Naive B cell (primary cell): ENCODE measurements around the gene RIMKLA. TPM values are rescaled to one million over a fixed set of nuclear protein-coding genes. Genes with fewer than 3 reads are reported as not detected.

Experiments
- ATAC-seq, 2 donors: fragments of 150-1000 bp; cut with Tn5 transposase; 2 replicates each; pipeline ENCODE4 v1.10.0; 2021; ENCODE audit warnings: low read depth in 2 of 2, mild to moderate bottlenecking in 2 of 2, moderate library complexity in 2 of 2
- DNase-seq: peaks from one replicate; pipeline ENCODE4 v3.0.0; 2022
- H3K27ac Mint-ChIP-seq, 6 donors: one replicate each; pipeline ENCODE4 v1.8.0; 2020 to 2022; ENCODE audit warnings: mild to moderate bottlenecking in 6 of 6, mixed read lengths in 6 of 6, moderate library complexity in 5 of 6, inconsistent platforms in 2 of 6
- H3K27me3 Mint-ChIP-seq, 3 donors: one replicate each; pipeline ENCODE4 v1.8.0; 2021 to 2022; ENCODE audit warnings: mixed read lengths in 3 of 3, mild to moderate bottlenecking in 1 of 3
- H3K36me3 Mint-ChIP-seq, 2 donors: one replicate each; pipeline ENCODE4 v1.8.0; 2020 to 2022; ENCODE audit warnings: mixed read lengths in 2 of 2, inconsistent platforms in 1 of 2, mild to moderate bottlenecking in 1 of 2
- H3K4me1 Mint-ChIP-seq, 3 donors: one replicate each; pipeline ENCODE4 v1.8.0; 2020 to 2022; ENCODE audit warnings: mixed read lengths in 3 of 3, inconsistent platforms in 1 of 3, mild to moderate bottlenecking in 1 of 3, moderate library complexity in 1 of 3
- H3K4me3 Mint-ChIP-seq, 8 donors: one replicate each; pipeline ENCODE4 v1.8.0; 2020 to 2022; ENCODE audit warnings: mild to moderate bottlenecking in 8 of 8, mixed read lengths in 8 of 8, moderate library complexity in 8 of 8, inconsistent platforms in 2 of 8
- H3K9me3 Mint-ChIP-seq, 7 donors: one replicate each; pipeline ENCODE4 v1.8.0; 2020 to 2022; ENCODE audit warnings: mixed read lengths in 7 of 7, mild to moderate bottlenecking in 5 of 7, inconsistent platforms in 2 of 7, moderate library complexity in 1 of 7
- polyA plus RNA-seq, 6 donors: library from polyadenylated mRNA; unstranded; fragments of 300-500 nt; fragmentation: Illumina TruSeq; gene quantifications; one replicate each; pipeline ENCODE4 v1.2.3, GENCODE V29; 2021; ENCODE audit warnings: low read depth in 6 of 6

RIMKLA gene, protein sequence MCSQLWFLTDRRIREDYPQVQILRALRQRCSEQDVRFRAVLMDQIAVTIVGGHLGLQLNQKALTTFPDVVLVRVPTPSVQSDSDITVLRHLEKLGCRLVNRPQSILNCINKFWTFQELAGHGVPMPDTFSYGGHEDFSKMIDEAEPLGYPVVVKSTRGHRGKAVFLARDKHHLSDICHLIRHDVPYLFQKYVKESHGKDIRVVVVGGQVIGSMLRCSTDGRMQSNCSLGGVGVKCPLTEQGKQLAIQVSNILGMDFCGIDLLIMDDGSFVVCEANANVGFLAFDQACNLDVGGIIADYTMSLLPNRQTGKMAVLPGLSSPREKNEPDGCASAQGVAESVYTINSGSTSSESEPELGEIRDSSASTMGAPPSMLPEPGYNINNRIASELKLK
- polyA plus RNA-seq: under 1 TPM in 2 of 6 donors, not detected in 4; 0.15 to 0.19 TPM

DNA sequence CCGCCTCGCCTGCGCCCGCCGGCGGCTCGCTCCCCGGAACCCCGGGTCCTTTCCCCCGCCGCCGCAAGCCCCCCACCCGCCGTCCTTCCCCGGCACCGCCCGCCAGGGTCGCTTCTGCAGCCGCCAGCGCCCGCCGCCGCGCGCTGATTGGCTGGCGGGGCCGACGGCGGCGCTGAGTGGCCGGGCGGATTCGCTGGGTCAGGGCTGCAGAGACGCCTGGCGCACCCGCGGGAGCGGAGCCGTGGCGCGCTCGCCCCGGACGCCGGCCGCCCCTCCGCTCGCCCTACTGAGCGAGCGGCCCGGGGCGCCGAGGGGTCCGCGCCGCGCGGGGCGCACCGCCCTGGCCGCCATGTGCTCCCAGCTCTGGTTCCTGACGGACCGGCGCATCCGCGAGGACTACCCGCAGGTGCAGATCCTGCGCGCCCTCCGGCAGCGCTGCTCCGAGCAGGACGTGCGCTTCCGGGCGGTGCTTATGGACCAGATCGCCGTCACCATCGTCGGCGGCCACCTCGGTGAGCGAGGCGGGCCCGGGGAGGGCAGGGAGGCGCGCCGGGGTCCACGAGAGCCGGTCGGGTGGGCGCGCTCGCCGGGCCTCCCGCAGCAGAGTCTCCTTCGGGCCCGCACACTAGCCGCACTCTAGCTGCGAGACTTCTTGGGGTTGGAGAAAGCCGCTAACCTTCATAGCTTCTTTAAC is at the start of gene RIMKLA:
RIMKLA (plus strand) TSS at position 207 of the 694 bp plus-strand sequence; CDS start at position 350, 143 bp downstream.
- peak within 1 kb of the TSS; percentile 68 to 89 (median 85) for H3K4me3 Mint-ChIP-seq
- DNase-seq: peak; percentile 25
- peaks cover 0 to 11% (median 6%) of the 10 kb centered on the region in 3 donors for H3K4me1 Mint-ChIP-seq
- peak; percentile 65 to 68 for ATAC-seq
- H3K36me3 Mint-ChIP-seq: no peaks in the 10 kb centered on the region
- peaks cover 46 to 55% (median 54%) of the 10 kb centered on the region in 3 donors for H3K27me3 Mint-ChIP-seq
- no peaks in the 10 kb centered on the region for H3K9me3 Mint-ChIP-seq
- H3K27ac Mint-ChIP-seq: peak within 1 kb of the TSS in 1 of 6 donors; percentile 88

GRCh38 chr1:42332877-42333276 is 47.7 kb upstream of the RIMKLA start:
- Mint-ChIP-seq H3K27ac (peak overlapping the region in 1 of 6 donors; percentile 7), H3K36me3 (no peaks in the 10 kb centered on the region), H3K9me3 (no peaks in the 10 kb centered on the region), H3K4me1 (peaks cover 54 to 65% (median 58%) of the 10 kb centered on the region in 3 donors), H3K27me3 (no peaks in the 10 kb centered on the region), H3K4me3 (peak overlapping the region in 4 of 8 donors; percentile 74 to 96 (median 90))
- ATAC-seq (no peak), DNase-seq (no peak)

DNA sequence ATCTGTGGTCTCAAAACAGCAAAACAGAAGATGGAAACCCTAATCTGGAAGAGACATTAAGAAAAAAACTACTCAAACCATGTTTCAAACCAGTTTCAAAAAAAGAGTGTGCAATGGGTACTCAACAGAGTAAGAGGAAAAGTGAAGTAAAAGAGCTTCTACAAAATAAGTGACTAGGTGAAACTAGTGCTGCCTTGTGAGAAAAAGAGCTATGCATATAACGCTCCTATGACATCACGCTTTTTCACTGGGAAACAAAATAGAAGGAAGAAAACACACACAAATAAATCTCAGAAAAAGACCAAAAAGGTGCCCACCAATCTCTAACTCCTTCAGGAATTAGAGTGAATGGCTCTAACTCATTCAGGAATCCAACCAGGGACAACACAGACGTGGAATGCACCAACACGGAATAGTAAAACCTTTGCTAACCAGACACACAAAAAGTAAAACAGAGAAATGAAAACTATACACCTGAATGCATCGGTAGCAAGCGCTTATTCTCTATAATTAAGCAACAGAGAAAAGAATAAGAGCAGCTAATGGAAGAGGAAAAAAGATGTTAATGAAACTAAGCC is 46.8 kb upstream of the RIMKLA start:
- DNase-seq: no peak
- Mint-ChIP-seq H3K4me3 (peak overlapping the region; percentile 87 to 96 (median 93)), H3K9me3 (no peaks in the 10 kb centered on the region), H3K27me3 (no peaks in the 10 kb centered on the region), H3K36me3 (no peaks in the 10 kb centered on the region), H3K27ac (peak overlapping the region; percentile 91 to 97 (median 94)), H3K4me1 (peaks cover 54 to 65% (median 54%) of the 10 kb centered on the region in 3 donors)
- ATAC-seq: no peak

DNA sequence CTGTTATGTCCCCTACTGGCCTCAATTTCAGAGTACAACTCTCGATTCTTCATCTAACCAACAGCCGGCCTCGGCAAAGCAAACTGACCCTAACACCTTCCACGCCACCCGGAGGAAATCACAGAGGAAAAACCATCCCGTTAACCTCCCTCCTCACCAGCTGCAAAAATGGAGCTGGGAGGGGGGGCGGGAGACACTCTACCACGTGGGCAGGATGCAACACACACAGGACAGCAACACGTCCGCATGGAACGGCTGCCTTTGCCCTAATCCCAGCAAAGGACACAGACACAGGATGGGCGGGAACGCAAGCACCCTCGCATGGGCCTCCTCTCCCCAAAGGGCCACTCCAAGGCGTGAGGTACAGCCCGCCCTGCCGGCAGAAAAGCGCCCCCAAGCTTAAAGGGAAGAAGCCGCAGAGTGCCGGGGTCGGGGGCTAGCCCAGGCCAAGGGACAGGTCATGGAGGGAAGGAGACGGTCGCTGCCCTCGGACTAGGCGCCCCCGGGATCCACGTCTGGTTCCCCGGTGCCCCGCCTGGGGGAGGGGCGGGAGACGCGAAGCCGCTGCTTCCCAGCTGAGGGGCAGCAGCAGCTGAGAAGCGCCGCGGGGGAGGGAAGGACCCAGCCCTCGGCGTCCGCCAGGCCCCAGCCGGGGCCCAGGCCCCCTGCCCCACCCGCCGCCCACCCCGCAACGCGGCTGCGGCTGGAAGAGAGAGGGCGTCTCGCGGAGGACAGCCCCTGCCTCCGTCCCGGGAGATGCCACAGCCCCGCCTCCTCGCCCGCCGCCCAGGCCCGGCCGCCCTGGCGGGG is 46.1 kb upstream of the RIMKLA start:
- peak overlapping the region; percentile 87 to 96 (median 93) for H3K4me3 Mint-ChIP-seq
- no peaks in the 10 kb centered on the region for H3K36me3 Mint-ChIP-seq
- peak overlapping the region; percentile 91 to 97 (median 94) for H3K27ac Mint-ChIP-seq
- no peak for DNase-seq
- ATAC-seq: peak; percentile 51 to 52
- H3K27me3 Mint-ChIP-seq: no peaks in the 10 kb centered on the region
- peaks cover 48 to 61% (median 51%) of the 10 kb centered on the region in 3 donors for H3K4me1 Mint-ChIP-seq
- H3K9me3 Mint-ChIP-seq: no peaks in the 10 kb centered on the region

- Mint-ChIP-seq H3K4me3 (peak within 1 kb of the TSS; percentile 87 to 96 (median 94)), H3K4me1 (peaks cover 45 to 58% (median 47%) of the 10 kb centered on the region in 3 donors), H3K27ac (peak within 1 kb of the TSS; percentile 91 to 97 (median 94)), H3K9me3 (no peaks in the 10 kb centered on the region), H3K27me3 (no peaks in the 10 kb centered on the region), H3K36me3 (no peaks in the 10 kb centered on the region)
- DNase-seq: peak; percentile 88
- ATAC-seq: peak; percentile 90 to 94
These were observed 45.4 kb upstream of the RIMKLA start, which contains the start of gene FOXJ3 for GRCh38 chr1:42335050-42335808. Gene FOXJ3 (minus strand): TSS chr1:42335235. CDS start chr1:42311093, 24,142 bp downstream.

GRCh38 chr1:42335809-42336518 is 44.6 kb upstream of the RIMKLA start:
- H3K4me3 Mint-ChIP-seq: peak overlapping the region; percentile 87 to 96 (median 93)
- H3K27ac Mint-ChIP-seq: peak overlapping the region; percentile 86 to 94 (median 93)
- no peak for DNase-seq
- no peak for ATAC-seq
- no peaks in the 10 kb centered on the region for H3K27me3 Mint-ChIP-seq
- no peaks in the 10 kb centered on the region for H3K36me3 Mint-ChIP-seq
- H3K4me1 Mint-ChIP-seq: peaks cover 38 to 50% (median 44%) of the 10 kb centered on the region in 3 donors
- no peaks in the 10 kb centered on the region for H3K9me3 Mint-ChIP-seq

- no peak for DNase-seq
- H3K4me3 Mint-ChIP-seq: peak overlapping the region in 2 of 8 donors; percentile 19 to 23
- no peak overlapping the region for H3K27ac Mint-ChIP-seq
- H3K27me3 Mint-ChIP-seq: no peaks in the 10 kb centered on the region
- no peaks in the 10 kb centered on the region for H3K36me3 Mint-ChIP-seq
- H3K4me1 Mint-ChIP-seq: peaks cover 34 to 42% (median 41%) of the 10 kb centered on the region in 3 donors
- no peak for ATAC-seq
- no peaks in the 10 kb centered on the region for H3K9me3 Mint-ChIP-seq
These were observed 43.6 kb upstream of the RIMKLA start for GRCh38 chr1:42336978-42337377.

DNA sequence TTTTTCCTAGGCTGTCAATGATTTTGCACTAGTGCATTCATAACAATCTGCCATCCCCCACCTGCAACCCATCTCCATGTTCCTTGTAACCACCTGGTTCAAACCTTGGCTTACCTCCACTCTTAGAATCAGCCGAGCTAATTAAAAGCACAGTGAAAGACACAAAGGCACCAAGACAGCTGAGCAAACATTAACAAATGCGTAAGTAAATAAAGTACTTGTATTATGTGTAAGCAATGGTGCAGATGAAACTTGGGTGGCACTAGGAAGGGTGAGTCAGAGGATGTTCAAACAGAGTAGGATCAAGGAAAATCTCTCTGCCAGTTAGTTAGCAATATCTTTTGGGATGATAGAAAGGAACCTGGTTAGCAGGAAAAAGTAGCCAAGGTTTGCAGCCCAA is 40.5 kb upstream of the RIMKLA start:
- Mint-ChIP-seq H3K4me1 (peaks cover 12 to 18% (median 17%) of the 10 kb centered on the region in 3 donors), H3K4me3 (no peak overlapping the region), H3K36me3 (no peaks in the 10 kb centered on the region), H3K27me3 (peaks cover 0 to 2% (median under 1%) of the 10 kb centered on the region in 3 donors), H3K9me3 (no peaks in the 10 kb centered on the region), H3K27ac (no peak overlapping the region)
- DNase-seq (no peak), ATAC-seq (no peak)

- H3K4me3 Mint-ChIP-seq: no peak overlapping the region
- H3K36me3 Mint-ChIP-seq: no peaks in the 10 kb centered on the region
- H3K27ac Mint-ChIP-seq: no peak overlapping the region
- ATAC-seq (no peak), DNase-seq (no peak)
- H3K9me3 Mint-ChIP-seq: no peaks in the 10 kb centered on the region
- H3K4me1 Mint-ChIP-seq: peaks cover 8 to 14% (median 13%) of the 10 kb centered on the region in 3 donors
- H3K27me3 Mint-ChIP-seq: peaks cover 5 to 10% (median 9%) of the 10 kb centered on the region in 3 donors
These were observed 39.7 kb upstream of the RIMKLA start for GRCh38 chr1:42340901-42341300.

DNA sequence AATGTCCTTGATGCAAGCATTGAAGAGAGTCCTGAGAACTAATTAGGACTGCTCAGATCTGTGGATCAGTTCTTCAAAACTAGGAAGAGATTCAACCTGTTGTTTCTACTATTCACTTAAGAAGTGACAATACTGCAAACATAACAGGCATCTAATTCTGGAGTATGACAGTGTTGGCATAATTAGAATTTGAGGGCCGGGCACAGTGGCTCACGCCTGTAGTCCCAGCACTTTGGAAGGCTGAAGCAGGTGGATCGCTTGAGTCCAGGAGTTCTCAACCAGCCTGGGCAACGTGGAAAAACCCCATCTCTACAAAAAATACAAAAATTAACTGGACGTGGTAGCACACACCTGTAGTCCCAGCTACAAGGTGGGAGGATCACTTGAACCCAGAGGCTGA is 37.5 kb upstream of the RIMKLA start:
- Mint-ChIP-seq H3K4me1 (no peaks in the 10 kb centered on the region), H3K4me3 (no peak overlapping the region), H3K36me3 (no peaks in the 10 kb centered on the region), H3K27ac (peak overlapping the region in 1 of 6 donors; percentile 96), H3K9me3 (no peaks in the 10 kb centered on the region), H3K27me3 (peaks cover 10 to 24% (median 22%) of the 10 kb centered on the region in 3 donors)
- DNase-seq (no peak), ATAC-seq (no peak)

GRCh38 chr1:42348498-42348897 is 32.1 kb upstream of the RIMKLA start:
- Mint-ChIP-seq H3K27me3 (peaks cover 37 to 62% (median 38%) of the 10 kb centered on the region in 3 donors), H3K36me3 (no peaks in the 10 kb centered on the region), H3K4me3 (no peak overlapping the region), H3K4me1 (no peaks in the 10 kb centered on the region), H3K9me3 (no peaks in the 10 kb centered on the region), H3K27ac (peak overlapping the region in 1 of 6 donors; percentile 9)
- DNase-seq (no peak), ATAC-seq (peak; percentile 33 to 45)
